Kidney epithelial cell (primary cell): ENCODE results near the gene EIF4G2. TPM values are rescaled to one million over a fixed set of nuclear protein-coding genes. Genes with fewer than 3 reads are reported as not detected.

Experiments used
- DNase-seq: peaks from one replicate; pipeline ENCODE4 v3.0.0-alpha.2; 2010; ENCODE audit warnings: low read depth
- H3K27me3 ChIP-seq: 2 replicates; pipeline ENCODE4 v1.6.0; 2011; ENCODE audit warnings: low read length; ENCODE audit not compliant: control insufficient read depth, insufficient read depth
- H3K36me3 ChIP-seq: 2 replicates; pipeline ENCODE4 v1.5.1; 2011; ENCODE audit warnings: low read length; ENCODE audit not compliant: control insufficient read depth, insufficient read depth
- H3K4me3 ChIP-seq: 2 replicates; pipeline ENCODE4 v1.5.1; 2011; ENCODE audit warnings: low read depth, mild to moderate bottlenecking, control low read depth, low read length
- total RNA-seq: library from RNA; depleted of rRNA; stranded (reverse); fragments of >200 nt; gene quantifications from 2 replicates; pipeline ENCODE4 v1.2.3, GENCODE V29; 2015
- TF ChIP-seq, protein P1 (sequence below): IDR thresholded peaks from 2 replicates; pipeline ENCODE4 v1.5.1; 2011; ENCODE audit warnings: mild to moderate bottlenecking, moderate library complexity, low read length, control low read depth, inconsistent platforms; ENCODE audit not compliant: insufficient read depth, poor library complexity, severe bottlenecking

Gene EIF4G2
- total RNA-seq, 1 donor from 2014 or later: 813 TPM

DNA sequence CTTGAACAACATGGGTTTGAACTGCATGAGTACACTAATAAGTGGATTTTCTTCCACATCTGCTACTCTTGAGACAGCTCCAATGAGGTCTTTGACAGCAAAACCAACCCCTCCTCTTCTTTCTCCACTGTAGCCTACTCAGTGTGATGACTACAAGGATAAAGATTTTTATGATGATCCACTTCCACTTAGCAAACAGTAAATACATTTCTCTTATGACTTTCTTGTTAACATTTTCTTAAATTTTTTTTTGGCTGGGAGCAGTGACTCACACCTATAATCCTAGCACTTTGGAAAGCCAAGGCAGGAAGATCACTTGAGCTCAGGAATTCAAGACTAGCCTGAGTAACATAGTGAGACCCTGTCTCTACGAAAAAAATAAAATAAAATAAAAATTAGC, 9.9 kb upstream of the EIF4G2 start:
- H3K36me3 ChIP-seq: no peaks in the 10 kb centered on the region
- H3K27me3 ChIP-seq: no peaks in the 10 kb centered on the region
- DNase-seq: no peak
- TF ChIP-seq, protein P1, sequence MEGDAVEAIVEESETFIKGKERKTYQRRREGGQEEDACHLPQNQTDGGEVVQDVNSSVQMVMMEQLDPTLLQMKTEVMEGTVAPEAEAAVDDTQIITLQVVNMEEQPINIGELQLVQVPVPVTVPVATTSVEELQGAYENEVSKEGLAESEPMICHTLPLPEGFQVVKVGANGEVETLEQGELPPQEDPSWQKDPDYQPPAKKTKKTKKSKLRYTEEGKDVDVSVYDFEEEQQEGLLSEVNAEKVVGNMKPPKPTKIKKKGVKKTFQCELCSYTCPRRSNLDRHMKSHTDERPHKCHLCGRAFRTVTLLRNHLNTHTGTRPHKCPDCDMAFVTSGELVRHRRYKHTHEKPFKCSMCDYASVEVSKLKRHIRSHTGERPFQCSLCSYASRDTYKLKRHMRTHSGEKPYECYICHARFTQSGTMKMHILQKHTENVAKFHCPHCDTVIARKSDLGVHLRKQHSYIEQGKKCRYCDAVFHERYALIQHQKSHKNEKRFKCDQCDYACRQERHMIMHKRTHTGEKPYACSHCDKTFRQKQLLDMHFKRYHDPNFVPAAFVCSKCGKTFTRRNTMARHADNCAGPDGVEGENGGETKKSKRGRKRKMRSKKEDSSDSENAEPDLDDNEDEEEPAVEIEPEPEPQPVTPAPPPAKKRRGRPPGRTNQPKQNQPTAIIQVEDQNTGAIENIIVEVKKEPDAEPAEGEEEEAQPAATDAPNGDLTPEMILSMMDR: no peak
- H3K4me3 ChIP-seq: no peak overlapping the region

DNA sequence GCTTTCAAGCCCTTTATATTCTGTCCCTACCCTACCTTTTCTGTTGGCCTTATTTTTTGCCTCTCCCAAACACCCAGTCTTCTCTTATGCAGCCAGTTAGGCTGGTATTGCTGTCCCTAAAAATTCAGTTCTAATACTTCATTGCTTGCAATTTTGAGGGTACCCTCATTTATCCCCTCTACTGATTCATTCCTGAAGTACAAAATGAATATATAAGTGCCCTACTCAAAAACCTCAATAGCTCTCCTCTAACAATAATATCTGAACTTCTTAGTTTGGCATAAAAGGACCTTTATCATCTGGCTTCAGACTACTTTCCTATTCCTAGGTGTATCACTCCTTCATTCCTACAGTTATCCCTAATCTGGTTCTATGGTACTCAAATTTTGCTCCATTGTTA, 5.2 kb upstream of the EIF4G2 start:
- H3K27me3 ChIP-seq: no peaks in the 10 kb centered on the region
- H3K4me3 ChIP-seq: no peak overlapping the region
- no peak for DNase-seq
- TF ChIP-seq, protein P1: no peak
- H3K36me3 ChIP-seq: no peaks in the 10 kb centered on the region

DNA sequence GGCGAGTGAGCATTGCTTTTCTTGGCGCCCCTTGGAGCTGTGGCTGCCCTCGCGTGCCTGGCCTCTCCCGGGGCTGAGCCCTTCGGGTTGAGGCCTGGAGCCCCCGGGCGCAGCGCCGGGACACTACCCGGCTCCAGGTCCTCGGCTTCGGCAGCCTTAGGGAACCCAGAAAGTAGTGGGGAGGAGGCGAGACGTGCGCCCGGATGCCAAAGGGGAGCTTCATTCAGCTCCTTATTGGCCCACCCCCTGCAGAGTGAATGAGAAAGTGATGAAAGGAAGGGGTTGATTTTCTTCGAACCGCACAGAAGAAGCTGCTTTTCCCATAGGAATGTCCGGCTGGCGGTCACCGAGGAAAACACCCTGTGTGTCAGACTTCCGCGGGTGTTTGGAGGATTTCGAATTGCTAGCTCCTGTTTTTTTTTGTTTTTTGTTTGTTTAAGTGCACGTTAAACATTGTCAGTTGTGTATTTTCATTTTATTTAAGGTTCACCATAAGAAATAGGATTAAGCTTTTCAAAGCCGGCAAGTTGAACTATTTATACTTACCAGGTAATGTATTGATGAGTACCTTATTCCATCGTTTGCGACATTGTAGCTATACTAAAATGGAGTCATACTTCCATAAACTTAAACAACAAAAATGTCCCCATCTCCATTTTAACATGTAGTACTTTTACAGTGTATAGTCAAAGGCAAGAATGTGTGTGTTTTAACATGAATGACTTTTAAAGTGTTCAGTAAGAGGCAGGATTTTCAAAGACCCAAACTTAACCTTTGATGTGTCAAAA, 841 bp upstream of the EIF4G2 start:
- TF ChIP-seq, protein P1: no peak
- H3K27me3 ChIP-seq: no peaks in the 10 kb centered on the region
- peak; percentile 34 for DNase-seq

DNA sequence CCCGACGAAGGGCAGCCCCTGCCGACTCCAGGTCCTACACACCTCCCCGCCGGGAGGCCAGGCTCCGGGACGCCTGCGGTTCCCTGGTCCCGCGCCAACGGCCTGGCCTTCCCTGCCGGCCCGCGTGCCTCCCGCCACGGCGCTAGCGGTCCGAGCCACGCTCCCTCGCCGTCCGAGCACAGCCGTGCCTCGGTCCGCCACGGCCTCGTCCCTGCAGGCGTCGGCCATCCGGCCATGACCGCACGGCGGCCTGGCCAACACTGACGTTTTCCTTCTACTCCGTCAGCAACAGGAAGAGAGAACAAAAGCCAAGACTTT, 532 bp downstream of the EIF4G2 start:
- H3K27me3 ChIP-seq: no peaks in the 10 kb centered on the region
- H3K4me3 ChIP-seq: peak overlapping the region; percentile 90
- H3K36me3 ChIP-seq: peaks cover 6% of the 10 kb centered on the region
- no peak for DNase-seq
- TF ChIP-seq, protein P1: no peak

More for the DNA sequence above, 841 bp upstream of the EIF4G2 start:
- Histone ChIP-seq H3K36me3 (peaks cover 6% of the 10 kb centered on the region), H3K4me3 (peak overlapping the region; percentile 47)

DNA sequence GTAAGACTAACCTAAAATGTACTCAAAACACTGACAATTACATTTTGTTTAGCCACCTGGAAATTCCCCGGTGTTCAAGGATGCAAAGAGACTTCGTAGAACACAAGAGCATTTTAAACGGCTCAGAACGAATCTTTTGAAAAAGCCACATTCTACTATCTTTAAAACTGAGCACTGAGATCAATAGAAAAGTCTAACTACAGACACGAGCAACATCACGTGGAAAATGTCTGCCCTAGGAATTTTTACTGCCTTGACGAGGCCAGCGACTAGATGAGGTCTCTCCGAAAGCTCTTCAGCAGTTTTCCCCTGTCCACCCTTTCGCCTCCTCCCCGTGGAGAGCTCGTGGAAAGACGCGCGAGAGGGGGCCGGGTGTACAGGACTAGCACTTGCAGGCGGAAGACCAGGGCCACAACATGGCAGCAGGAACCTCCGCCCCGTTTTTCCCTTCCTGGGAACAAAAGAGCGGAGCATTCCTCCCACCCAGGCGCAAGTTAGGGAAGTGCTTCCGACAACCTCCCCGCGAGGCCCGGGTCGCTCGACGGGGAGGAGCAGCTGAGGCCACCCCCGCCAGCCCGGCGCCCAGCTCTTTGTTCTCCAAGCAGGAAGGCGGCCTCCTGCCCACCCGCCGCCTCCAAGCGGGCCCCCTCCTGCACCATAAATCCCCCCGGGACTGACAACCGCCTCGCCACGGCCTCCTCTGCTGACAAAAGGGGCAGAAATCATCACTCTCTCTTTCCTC, 1.1 kb downstream of the EIF4G2 start:
- H3K36me3 ChIP-seq: peaks cover 6% of the 10 kb centered on the region
- TF ChIP-seq, protein P1: no peak
- DNase-seq: no peak

More for the DNA sequence above, 1.1 kb downstream of the EIF4G2 start:
- Histone ChIP-seq H3K27me3 (no peaks in the 10 kb centered on the region), H3K4me3 (peak overlapping the region; percentile 90)
